GM10266 (cell line): ENCODE results near the gene CPNE5.

Experiments
- DNase-seq: peaks from one replicate; pipeline ENCODE4 v3.0.0; 2012; ENCODE audit errors: extremely low spot score
- TF ChIP-seq, protein P1 (sequence below): IDR thresholded peaks from 2 replicates; pipeline ENCODE4 v1.5.1; 2012; ENCODE audit warnings: mild to moderate bottlenecking, low read depth; ENCODE audit not compliant: control insufficient read depth, insufficient read depth; ENCODE audit errors: missing control alignments

The CPNE5 gene

DNA sequence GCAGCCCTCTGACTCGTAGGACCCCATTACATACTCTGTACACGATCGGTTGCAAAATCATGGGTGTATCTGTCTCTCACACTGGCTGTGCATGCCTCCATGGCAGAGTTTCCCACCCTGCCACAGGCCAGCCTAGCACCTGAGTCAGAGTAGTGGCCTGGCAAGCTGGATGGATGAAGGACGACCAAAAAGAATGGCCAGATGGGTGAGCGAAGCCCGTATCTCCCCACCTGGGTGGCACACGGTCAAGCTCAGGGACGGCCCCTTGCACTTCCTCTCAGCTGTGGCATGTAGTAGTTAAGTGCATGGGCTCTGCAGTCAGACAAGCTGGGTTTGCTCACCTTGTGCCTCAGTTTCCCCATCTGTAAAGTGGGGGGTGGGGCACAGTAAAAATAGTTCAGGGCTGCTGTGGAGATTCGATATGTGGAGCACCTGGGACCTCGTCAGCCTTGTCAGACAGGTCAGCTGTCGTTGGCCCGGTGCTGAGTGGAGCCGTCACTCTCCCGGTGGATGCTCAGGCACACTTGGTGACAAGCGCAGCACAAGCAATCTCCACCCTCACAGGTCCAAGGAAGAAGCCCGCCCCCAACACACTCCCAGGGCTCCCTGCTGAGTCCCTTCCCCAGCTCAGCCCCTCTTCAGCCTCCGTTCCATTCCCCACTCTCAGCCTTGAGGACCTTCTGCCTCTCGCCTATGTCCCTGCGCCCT is 12.6 kb downstream of the CPNE5 start:
- TF ChIP-seq, protein P1, sequence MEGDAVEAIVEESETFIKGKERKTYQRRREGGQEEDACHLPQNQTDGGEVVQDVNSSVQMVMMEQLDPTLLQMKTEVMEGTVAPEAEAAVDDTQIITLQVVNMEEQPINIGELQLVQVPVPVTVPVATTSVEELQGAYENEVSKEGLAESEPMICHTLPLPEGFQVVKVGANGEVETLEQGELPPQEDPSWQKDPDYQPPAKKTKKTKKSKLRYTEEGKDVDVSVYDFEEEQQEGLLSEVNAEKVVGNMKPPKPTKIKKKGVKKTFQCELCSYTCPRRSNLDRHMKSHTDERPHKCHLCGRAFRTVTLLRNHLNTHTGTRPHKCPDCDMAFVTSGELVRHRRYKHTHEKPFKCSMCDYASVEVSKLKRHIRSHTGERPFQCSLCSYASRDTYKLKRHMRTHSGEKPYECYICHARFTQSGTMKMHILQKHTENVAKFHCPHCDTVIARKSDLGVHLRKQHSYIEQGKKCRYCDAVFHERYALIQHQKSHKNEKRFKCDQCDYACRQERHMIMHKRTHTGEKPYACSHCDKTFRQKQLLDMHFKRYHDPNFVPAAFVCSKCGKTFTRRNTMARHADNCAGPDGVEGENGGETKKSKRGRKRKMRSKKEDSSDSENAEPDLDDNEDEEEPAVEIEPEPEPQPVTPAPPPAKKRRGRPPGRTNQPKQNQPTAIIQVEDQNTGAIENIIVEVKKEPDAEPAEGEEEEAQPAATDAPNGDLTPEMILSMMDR: no peak
- no peak for DNase-seq

DNA sequence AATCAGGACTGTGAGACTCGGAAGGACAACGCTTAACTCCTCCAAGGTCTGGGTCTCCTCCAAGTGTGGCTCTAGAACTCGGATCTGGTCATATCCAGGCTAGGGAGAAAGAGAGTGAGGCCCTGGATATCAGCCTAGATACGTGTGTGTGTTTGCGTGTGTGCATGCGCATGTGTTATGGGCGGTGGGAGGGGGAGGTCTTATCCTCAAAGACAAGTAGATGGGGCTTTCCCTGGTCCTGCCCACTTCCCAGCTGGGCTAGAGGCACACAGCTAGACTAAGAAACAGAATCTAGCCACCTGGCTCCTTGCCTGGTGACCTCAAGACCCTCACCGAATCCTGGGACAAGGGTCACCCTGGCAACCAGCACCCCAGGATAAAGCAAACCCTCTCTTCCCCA is 13.2 kb downstream of the CPNE5 start:
- TF ChIP-seq, protein P1: no peak

DNA sequence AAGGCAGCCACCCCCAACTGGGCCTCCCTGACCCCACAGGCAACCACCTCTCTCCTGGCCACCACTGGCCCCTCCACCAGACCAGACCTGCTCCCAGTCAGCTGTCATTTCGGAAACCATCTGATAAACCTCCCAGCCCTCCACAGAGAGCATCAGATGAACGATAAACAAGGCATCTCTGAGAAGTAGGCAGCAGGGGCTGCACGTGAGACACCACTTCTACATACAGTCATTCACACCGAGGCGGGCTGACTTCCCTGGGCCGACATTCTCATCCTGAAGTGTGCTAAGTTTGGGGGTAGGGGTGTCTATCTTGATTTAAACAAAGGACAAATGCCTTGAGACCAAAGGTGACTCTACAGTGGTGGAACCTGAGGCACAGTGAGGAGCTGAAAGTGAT is 13.8 kb downstream of the CPNE5 start:
- TF ChIP-seq, protein P1: no peak
- no peak for DNase-seq

More for the DNA sequence above, 13.2 kb downstream of the CPNE5 start:
- DNase-seq: no peak

DNA sequence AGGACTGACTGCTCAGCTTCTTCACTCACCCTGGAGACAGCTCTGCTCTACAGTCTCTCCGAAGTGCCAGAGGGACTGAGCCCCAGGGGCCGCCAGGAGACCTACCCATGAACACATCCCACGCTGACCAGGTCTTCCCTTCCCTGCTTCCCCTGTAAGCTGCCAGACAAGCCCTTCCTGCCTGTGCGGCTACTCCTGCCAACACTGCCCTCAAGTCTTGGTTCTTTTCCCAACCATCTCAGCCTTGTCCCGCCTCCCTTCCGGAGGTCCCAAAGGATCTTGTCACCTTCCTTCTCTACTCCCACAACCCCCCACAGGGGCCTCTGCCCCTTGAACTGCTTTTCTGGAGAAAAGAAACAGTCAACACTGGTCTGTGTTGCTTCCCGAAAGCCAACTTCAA is 15.0 kb downstream of the CPNE5 start:
- no peak for DNase-seq
- TF ChIP-seq, protein P1: no peak

DNA sequence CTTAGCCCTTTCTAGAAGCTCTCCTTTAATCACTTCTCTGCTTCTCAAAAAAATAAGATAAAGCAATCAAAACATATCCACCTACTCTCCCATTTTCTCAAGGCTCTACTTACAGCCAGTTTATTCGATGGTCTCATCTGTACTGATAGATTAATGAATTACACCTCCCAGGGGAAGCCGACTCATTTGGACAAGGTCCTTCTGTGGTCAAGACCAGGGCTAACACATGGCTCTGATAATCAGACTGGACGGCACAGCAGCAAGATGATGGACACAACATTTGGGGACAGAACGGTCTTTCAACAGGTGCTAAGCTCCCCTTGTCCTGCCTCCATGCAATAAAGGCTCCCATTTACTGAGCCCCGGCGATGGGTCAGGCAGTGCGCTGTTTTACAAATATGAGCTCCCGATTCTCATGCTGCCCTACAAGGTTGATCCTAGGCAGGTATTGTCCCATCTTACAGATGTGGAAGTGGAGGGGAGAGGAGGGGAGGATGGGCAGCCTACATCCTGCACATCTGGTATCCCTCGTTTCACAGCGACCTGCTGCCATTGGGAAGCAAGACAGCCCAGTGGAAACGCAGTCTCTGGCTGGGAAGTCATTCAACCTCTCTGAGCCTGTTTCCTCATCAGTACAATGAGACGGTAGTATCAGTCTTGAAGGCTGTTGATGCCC is 15.7 kb downstream of the CPNE5 start:
- TF ChIP-seq, protein P1: no peak
- DNase-seq: no peak

DNA sequence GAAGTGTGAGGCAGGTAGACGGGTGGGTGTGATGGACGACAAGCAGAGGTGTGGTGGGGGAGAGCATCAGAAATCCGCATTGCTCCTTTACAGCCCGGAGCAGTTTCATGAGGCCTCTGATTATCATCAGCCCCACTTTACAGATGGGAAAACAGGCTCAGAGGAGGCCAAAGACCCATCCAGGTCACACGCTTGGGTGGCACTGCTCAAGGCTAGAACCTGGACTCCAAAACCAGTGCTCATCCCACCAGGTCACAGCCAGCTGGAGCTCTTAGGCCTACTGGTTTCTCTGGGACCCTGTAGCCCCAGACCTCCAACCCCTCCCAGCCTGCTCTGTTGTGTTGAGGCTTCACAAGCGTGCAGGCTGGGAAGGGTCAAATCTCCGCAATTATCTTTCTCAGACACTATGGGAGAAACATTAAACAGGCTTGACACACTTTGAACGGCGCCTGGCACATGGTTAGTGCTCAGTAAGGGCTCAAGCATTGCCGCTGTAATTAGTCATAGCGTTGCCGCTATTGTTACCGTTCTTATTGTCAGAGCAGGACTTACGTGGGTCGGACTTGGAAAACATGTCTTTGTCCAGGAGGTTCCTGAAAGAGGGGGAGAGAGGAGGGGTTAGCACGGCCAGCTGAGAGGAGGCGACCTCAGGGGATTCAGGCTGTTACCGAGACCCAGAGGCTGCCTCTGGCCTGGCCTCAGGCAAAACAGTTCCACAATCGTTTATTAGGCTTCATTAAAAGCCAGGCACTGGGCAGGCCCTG is 16.6 kb downstream of the CPNE5 start:
- TF ChIP-seq, protein P1: no peak
- DNase-seq: no peak
